Measurements from ENCODE around the gene PLEKHG4.

Gene PLEKHG4

GRCh38 chr16:67254801-67255552, 24.4 kb upstream of the PLEKHG4 start:
- DNase-seq (ENCODE audit: low read depth in 1 of 2, low spot score in 1 of 2): no peak
- H3K4me3 ChIP-seq (replicated peaks; ENCODE audit: insufficient read depth, low read length): no peak overlapping the region
- peaks cover 4% of the 10 kb centered on the region for H3K27me3 ChIP-seq (ENCODE audit: insufficient read depth, poor library complexity, severe bottlenecking)
- no peak overlapping the region for H3K27ac ChIP-seq (replicated peaks)
- no peak for TF ChIP-seq REST (IDR thresholded peaks at IDR 0.05; ENCODE audit: insufficient replicate concordance, low read depth)
- no peak for TF ChIP-seq CTCF (IDR thresholded peaks at IDR 0.05; ENCODE audit: insufficient read depth, low read length)
- no peak for TF ChIP-seq GABPA (IDR thresholded peaks at IDR 0.05; ENCODE audit: low read depth)
- no peak for TF ChIP-seq SPI1 (IDR thresholded peaks at IDR 0.05; ENCODE audit: borderline replicate concordance, low read depth)

GRCh38 chr16:67255553-67256221, 23.6 kb upstream of the PLEKHG4 start:
- DNase-seq (ENCODE audit: low read depth in 1 of 2, low spot score in 1 of 2): no peak
- Histone ChIP-seq H3K4me3 (replicated peaks; ENCODE audit: insufficient read depth, low read length) (no peak overlapping the region), H3K27ac (replicated peaks) (no peak overlapping the region), H3K27me3 (ENCODE audit: insufficient read depth, poor library complexity, severe bottlenecking) (peaks cover under 1% of the 10 kb centered on the region)
- TF ChIP-seq CTCF (IDR thresholded peaks at IDR 0.05; ENCODE audit: insufficient read depth, low read length) (no peak), REST (IDR thresholded peaks at IDR 0.05; ENCODE audit: insufficient replicate concordance, low read depth) (no peak)

GRCh38 chr16:67256701-67257230, 22.6 kb upstream of the PLEKHG4 start:
- TF ChIP-seq SPI1 (IDR thresholded peaks at IDR 0.05; ENCODE audit: borderline replicate concordance, low read depth) (no peak), POLR2AphosphoS5 (IDR thresholded peaks at IDR 0.05; ENCODE audit: low read depth) (no peak)
- no peak for DNase-seq (ENCODE audit: low read depth in 1 of 2, low spot score in 1 of 2)
- Histone ChIP-seq H3K27me3 (ENCODE audit: insufficient read depth, poor library complexity, severe bottlenecking) (no peaks in the 10 kb centered on the region), H3K4me3 (replicated peaks; ENCODE audit: insufficient read depth, low read length) (no peak overlapping the region), H3K27ac (replicated peaks) (no peak overlapping the region)

GRCh38 chr16:67257486-67258160, 21.7 kb upstream of the PLEKHG4 start:
- H3K4me3 ChIP-seq (replicated peaks; ENCODE audit: insufficient read depth, low read length): no peak overlapping the region
- no peak overlapping the region for H3K27ac ChIP-seq (replicated peaks)
- TF ChIP-seq GABPA (IDR thresholded peaks at IDR 0.05; ENCODE audit: low read depth): no peak
- no peak for TF ChIP-seq CTCF (IDR thresholded peaks at IDR 0.05; ENCODE audit: insufficient read depth, low read length)
- no peak for TF ChIP-seq REST (IDR thresholded peaks at IDR 0.05; ENCODE audit: insufficient replicate concordance, low read depth)
- TF ChIP-seq SPI1 (IDR thresholded peaks at IDR 0.05; ENCODE audit: borderline replicate concordance, low read depth): no peak
- no peak for TF ChIP-seq POLR2AphosphoS5 (IDR thresholded peaks at IDR 0.05; ENCODE audit: low read depth)
- H3K27me3 ChIP-seq (ENCODE audit: insufficient read depth, poor library complexity, severe bottlenecking): no peaks in the 10 kb centered on the region
- DNase-seq (ENCODE audit: low read depth in 1 of 2, low spot score in 1 of 2): no peak
